DMS153 (cell line): ENCODE results near the gene KRT3.

Experiments used
- DNase-seq: peaks from one replicate; lab custom pipeline; 2025; lab: John Stamatoyannopoulos, UW

The KRT3 gene

DNA sequence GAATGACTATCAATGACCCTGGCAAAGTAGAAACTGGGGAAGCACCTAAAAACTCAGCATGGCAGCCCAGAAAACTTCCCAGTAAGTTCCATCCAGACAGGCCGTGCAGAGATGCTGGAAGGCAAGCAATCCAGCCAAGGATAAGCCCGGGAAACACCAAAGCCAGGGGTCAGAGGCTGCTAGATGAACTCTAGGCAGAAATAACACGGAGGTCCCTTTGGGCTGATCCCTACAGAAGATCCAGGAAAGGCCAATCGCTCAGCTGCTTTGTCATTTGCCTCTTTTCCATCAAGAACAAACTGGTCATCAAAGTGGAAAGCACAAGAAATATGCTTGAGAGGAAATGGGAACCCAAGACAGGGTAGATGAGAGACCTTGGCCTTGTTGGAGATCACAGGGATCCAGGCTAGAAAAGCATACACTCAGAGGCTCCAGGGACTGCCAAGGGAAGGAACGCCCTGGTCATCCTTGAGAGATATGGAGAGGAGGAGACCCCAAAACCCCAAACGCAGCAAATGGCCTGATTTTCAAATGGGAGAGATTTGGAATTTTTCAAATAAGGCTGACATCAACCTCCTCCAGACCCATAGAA lies 31.7 kb upstream of the KRT3 start:
- no peak for DNase-seq

GRCh38 chr12:52826611-52827498 lies 30.9 kb upstream of the KRT3 start:
- no peak for DNase-seq

- DNase-seq: no peak
Observed at GRCh38 chr12:52825961-52826360, 30.0 kb upstream of the KRT3 start.

DNA sequence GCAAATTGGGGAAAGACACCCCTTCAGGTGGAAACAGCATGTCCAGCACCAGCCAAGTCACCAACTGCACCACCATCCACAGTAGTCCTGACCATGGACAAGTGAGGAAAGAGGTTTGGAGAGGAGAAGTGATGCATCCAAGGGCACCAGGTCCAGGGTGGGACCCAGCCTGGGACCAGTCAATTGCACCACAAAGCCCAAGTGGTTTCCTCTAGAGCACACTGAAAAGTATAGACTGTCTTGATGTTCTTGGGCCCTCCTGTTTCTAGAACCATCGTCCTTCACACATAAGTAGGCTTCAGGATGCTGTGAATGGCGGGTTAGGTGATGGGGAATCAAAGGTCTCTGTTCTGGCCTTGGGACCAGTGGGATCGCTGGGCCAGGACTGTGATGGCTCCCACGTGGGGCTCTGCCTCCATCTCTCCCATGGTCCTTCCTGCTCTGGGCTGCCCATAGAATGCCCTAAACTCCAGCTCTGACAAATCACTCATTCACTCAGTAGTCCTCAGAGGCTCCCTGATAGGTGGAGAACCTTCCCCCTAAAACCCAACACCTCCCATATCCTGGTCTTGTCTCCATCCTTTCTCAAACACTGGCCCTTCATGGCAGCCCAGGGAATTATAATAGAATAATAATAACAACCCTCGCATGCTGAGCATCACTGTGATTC lies 29.0 kb upstream of the KRT3 start:
- no peak for DNase-seq

DNA sequence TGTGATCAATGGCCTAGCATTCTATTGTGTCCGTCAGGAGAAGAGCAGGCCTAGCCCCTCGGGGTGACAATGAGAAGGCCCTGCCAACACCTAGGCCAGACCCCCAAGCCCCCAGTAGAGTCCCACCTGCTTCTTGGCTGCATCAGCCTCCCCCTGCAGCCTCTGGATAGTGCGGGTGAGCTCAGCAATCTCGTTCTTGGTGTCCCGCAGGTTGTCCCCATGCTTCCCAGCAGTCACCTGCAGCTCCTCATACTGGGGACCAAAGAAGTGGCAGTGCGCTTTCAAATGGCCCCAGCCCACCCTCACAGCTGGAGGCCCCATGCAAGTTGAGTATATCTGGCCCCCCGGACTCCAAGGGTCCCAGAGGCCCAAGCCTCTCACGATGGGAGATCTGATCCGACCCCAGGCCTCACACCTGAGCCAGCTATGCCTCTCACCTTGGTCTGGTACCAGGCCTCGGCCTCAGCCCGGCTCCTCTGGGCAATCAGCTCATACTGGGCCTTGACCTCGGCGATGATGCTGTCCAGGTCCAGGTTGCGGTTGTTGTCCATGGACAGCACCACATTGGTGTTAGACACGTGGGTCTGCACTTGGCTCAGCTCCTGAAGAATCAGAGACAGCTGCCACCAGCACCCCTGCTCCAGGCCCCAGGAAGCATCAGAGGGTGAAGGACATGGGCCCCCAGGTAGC lies 28.0 kb upstream of the KRT3 start:
- no peak for DNase-seq

- no peak for DNase-seq
Observed at GRCh38 chr12:52822771-52823510, 27.0 kb upstream of the KRT3 start.

DNA sequence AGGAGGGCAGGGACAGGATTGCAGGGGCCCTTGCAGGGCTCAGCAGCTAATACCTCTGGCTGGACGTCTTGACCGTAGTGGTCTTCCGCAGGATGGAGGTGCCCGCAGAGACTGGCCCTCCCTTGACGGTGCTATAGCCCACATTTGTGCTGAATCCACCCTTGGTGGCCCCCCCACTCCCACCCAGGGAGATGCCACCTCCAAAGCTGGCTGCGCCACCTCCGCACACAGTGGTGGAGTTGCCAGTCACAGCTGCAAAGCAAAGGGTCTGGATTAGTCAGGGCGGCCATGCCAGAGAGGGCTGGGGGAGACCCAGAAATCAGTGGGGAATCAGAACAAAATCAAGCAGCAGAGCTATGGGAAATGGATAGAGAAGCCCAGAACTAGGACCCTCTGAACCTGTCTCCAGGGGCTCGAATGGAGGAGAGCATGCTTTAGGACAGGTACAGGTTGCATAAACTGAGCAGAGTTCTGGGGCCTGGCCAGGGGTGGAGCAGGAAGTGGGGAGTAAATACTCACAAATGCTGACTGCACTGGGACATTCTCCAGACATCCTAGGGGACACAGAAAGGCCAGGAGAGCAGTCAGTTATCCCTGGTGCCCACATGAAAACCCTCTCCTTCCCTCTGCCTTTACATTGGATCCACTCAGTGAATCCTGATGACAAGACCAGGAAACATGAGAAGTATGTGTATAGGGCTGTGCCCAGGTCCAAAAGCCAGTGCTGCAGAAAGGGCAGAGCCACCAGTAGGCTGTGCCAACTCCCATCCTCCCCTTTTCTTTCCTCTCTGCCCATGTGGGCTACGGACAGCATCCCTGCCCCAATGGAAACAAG lies 26.1 kb upstream of the KRT3 start:
- DNase-seq: no peak

DNA sequence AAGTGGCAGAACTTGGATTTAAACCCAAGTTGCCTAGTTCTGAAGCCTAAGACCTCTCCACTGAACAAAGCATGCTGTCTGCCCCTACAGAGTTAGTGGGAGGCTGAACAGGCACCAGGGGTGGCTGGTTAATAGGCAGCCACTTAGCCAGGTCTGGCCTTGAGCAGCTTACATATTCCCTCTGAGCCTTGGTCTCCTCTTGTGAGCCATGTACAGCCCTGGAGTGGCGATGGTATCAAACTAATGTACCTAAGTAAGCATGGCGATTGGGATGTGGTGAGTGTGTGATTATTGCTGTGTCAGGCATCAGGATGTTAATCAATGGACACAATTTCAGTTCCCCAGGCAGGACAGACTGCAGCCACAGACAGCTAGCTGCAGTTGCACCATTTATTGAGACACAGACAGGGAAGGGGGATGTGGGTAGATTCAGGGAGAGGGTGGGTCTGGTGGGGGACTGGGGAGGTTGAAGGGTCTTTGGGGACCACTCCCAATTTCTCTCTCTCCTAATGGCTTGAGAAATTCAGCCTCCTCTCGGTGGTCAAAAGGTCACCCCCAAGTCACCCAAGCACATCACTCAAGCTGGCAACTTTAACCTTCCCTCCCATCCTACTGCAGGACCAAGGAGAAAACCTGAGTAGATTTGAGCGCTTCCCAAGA lies 25.3 kb upstream of the KRT3 start:
- no peak for DNase-seq

DNA sequence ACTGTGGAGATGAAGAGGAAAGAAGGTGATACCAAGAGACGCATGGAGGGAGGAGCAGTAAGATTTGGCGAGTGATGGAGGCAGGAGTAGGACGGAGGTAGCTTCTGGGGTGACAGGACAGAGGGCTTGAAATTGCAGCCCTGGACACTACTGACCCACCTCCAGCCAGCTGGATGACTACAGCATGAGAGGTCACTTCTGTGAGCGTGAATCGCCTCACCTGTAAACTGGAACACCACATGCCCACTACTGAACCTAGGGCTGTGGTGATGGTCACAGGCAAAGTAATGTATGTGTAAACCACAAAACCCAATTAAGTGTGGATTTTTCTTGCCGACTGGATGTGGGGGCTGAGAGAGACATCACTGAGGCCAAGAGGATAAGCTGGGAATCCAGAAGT lies 24.6 kb upstream of the KRT3 start:
- DNase-seq: no peak

DNA sequence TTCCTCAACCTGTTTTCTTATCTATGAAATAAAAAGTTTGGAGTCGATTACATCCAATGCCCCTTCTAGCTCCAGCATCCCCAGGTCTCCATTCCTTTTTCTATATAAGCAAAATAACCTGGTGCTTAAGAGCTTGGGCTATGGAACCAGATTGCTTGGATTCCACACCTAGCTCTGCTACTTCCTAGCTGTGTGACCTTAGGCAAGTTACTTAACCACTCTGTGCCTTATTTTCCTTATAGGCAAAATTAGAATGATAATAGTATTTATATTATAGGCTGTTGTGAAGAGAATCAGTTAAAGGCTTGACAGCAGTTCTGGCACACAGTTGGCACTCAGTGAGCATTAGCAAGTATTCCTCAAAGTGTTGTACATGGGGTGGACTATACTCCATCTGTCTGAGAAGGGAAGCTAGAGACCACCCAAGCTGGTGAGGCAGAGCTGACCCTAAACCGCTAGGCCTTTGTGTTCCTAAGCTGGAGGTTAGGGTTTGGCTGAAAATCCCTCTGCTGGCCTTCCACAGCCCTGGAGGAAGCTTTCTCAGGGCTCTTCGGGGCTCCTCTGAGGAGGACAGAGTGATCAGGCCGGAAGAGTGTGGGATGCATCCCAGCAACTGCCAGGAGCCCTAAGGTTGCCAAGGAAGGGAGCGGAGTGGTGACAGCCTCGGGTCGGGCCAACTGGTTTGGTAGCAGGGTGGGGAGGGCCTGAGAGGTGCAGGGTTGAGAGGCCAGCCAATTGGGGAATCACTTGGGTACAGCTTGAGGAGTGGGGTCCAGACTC lies 24.0 kb upstream of the KRT3 start:
- DNase-seq: no peak

- no peak for DNase-seq
Observed at GRCh38 chr12:52818887-52819420, 23.0 kb upstream of the KRT3 start.

DNA sequence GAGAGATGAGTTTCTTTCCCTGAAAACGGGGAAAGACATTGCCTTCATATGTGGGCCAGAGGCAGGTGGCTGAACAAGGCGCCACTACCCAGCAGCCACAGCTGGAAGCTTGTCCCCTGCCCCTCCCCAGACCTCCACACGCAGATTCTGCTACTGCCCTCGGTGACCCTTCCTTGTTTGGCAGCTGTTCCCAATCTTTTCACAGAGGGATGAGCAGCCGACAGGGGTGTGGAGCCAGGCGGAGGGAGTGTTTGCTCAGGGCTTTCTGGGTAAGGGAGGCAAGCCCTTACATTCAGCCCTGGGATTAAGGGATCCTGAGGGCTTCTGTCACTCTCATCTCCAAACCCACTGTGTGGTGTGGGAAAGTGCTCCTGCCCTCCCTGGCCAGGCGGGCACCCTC lies 22.5 kb upstream of the KRT3 start:
- no peak for DNase-seq

DNA sequence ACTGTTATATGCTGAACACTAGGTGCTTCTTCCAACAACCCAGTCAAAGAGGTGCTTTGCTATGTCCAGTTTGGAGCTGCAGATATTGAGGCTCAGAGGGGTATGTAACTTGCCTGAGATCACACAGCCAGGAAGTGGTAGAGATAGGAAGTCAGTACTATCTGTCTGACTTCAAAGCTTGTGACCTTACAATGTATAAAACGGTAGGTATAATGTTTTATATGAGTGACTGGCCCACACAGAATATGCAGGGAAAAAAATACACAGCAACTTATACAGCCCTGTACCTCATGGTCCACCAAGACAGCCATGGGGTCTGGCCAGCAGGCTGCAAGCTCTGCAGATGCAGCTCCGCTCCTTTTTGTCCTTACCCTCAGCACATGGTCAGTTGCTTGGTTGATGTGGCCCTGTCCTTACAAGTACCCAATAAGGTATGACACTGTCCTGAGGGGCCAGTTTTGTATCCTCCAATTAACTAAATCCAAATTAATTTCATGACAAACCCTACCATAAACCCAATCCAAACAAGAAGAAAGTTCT lies 21.9 kb upstream of the KRT3 start:
- DNase-seq: no peak

DNA sequence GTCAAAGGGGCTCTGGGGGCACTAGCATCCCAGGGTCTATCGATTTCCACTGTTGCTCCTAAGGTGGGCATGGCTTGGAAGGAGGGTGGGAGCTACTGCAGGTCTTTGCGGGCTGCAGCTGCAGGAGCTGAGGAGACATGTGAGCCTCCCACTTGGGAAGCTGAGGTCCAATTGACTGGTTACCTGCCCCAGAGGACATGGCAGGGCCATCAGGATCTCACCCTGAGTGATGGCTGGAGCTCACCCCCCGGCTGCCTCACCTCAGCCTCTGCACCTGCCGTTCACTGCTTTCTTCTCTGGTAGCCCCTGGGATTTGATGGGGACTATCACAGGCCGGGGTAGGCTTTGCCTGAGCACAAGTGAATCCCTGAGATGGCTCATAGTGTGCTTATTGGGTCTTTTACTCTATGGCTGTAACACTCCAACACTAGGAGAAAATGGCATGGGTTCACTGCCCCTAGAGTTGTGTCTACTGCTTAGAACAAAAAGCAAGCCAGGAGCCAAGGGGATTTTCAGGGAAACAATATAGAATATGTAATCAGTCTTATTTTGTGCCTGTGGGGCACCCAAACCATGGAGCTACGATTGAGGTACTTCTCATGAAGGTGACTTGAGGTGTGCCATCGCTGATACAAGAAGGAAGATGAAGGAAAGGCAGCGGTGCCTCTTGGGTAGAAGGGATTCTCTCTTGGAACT lies 21.2 kb upstream of the KRT3 start:
- no peak for DNase-seq

- DNase-seq: no peak
Observed at GRCh38 chr12:52815676-52816588, 20.0 kb upstream of the KRT3 start.

DNA sequence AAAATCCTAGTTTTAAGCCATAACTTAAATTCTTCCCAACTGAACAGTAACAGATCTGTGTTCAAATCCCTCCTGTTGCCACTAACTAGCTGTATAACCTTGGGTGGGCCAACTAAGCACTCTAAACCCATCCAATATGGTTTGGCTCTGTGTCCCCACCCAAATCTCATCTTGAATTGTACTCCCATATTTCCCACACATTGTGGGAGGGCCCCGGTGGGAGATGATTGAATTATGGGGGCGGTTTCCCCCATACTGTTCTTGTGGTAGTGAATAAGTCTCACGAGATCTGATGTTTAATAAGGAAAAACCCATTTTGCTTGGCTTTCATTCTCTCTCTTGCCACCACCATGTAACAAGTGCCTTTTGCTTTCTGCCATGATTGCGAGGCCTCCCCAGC lies 19.2 kb upstream of the KRT3 start:
- DNase-seq: no peak

- DNase-seq: no peak
Observed at GRCh38 chr12:52814710-52815155, 18.8 kb upstream of the KRT3 start.
